OCI-M1 (cell line): Measurements from ENCODE around the gene TGFBR3.

Experiments
- DNase-seq: peaks from one replicate; lab custom pipeline; 2025; lab: John Stamatoyannopoulos, UW

The TGFBR3 gene

GRCh38 chr1:91711504-91712247 is 174.3 kb downstream of the TGFBR3 start:
- no peak for DNase-seq

DNA sequence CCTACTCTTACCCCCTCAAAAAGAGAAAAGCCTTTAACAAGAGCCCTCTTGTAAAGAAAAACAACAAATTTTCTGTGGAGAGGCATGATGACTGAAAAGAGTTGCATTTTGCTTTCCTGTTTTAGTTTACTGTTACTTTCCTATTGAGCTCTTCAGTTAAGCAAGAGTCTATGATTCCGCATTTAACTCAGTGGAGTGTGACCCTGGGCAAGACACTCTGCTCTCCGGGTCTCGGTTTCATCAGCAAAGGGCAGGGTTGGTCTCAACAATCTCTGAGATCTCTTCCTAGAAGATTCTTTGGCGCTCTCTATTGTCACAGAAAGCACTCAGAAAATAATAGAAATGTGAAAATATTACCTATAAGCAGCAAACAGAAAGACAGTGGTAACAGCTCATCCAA is 175.7 kb downstream of the TGFBR3 start:
- DNase-seq: no peak

DNA sequence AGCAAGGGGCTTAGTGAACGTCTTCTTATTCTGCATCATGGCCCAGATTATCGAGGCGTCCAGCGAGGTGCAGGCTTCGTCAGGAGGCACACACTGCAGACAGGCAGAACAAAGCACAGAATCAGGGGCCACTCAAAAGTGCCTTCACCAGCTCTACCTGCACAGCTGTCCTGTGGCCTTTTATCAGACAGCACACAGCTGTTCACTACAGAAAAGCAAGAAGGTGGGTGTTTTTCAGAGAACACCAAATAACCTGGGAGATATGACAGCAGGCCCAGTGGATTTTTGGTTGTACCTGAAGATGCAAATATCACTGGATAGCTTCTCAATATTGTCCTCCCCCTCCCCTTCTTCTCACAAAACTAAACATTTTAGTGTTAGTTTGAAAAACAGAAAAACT is 177.3 kb downstream of the TGFBR3 start:
- DNase-seq: no peak

DNA sequence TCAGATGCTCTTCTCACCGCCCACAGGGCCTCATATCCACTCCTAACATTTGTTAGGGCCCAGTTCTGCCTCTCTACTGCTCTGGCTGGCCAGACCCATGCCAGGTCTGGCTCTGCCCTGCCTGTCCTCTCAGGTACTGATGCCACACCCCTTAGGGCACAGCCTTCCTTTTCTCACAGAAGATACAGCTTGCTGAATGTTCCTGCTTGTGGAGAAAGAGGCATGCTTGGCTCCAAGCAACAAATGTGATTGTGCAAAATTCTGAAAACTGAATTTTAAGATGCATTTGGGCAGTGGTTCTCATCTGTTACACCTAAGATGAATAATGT is 178.1 kb downstream of the TGFBR3 start:
- DNase-seq: no peak

DNA sequence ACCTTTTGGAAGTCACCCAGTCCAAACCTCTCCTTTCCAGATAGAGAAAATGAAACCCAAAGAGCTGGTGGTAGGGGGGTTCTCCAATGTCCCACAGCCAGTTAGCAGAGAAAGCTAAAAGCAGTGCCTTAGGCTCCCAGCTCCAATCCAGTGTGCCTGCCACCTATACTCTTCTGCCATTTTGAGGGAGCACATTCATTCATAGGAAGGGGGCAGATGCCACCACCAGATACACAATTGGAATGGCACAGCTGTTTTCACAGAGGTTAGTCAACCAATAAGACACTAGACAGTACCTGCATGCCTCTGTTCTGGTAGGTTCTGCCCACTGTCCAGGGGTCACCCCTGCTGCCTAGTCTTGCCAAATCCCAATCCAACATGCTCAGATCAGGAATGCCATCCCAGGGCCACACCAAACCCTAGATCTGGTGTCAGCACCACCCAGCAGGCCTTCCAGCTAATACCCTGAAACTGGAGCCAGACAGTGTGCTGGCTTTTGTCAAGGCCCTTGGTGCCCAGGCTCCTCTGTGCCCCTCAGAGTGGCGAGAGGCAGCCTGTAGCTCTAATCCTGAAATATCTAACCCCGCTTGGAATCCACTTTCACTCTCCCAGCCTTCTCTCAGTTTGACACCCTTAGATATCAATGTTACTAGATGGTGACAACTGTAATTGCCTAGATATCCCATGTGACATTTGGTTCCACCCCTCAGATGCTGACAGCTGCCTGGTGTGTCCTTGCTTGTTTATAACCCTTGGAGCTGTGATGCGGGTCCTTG is 178.6 kb downstream of the TGFBR3 start:
- DNase-seq: peak; percentile 33

GRCh38 chr1:91706140-91706957 is 179.6 kb downstream of the TGFBR3 start:
- peak; percentile 86 for DNase-seq

DNA sequence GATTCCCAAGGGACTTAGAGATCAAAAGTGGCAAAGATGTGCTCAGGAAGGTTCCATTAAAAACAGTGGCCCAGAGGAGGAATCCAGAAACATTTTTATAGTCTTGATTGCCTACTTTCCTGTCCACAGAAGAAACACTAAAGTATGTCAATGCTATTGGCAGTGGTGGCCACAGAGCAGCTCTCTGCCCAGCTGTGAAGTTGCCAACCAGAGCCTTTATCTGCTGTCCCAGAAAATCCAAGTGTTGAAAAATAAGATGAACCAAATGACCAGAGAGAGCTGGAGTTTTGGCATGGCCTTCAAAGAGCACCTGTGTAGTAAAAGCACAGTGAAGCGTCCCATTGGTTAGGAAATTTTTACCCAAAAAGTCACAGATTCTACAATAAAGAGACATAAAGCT is 181.2 kb downstream of the TGFBR3 start:
- no peak for DNase-seq

DNA sequence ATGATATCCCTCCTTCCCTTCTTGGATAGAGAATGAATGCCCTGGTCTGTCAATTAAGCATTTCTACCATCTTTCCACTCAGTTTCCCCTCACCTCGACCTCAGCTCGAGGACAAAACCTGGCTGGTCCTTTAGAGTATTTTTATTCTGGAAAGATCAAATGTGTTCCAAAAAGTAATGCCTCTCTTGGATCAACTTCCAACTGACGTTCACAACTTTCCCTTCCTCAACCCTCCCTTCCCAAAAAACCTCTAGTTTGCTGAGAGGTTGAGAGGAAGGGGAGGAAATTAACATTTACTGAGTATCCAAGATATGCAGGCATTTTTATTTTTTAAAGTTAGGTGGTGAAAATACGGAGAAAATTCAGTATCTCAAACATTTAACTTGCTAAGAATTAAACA is 182.9 kb downstream of the TGFBR3 start:
- DNase-seq: no peak

DNA sequence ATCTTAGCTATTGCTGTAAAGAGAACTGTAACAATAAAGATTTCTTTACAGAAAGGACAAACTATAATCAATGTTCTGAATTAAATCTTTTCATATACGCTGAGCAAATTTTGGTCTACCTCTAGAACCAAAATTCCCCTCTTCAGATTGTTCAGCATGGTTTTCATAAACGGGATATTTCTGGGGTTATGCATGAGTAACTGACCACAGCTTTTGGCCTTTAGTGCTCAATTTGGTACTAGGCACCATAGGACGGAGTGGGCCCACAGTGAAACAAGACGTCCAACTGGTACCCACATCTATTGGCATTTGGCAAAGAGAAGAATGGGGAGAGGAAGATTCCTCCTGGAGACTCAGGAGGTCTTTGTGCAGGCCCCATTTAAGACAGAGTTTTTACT is 184.5 kb downstream of the TGFBR3 start:
- DNase-seq: no peak

GRCh38 chr1:91700771-91701471 is 185.0 kb downstream of the TGFBR3 start:
- no peak for DNase-seq

DNA sequence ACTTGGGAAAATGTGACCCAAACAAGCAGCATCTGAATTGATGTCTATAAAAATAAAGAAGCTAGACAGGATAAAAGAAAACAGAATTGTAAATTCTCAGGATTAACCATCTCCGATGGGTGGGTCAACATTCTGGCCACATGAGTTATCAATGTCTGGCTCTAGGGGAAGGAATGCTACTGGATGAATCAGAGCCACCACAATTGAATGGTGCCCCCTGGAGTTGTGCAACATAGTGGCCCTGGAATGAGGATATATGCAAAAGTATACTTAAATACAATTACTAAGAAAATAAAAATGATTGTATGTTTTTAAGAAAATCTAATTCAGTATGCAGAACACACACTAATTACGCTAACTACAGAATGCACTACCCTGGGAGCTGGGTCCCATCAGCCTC is 185.6 kb downstream of the TGFBR3 start:
- DNase-seq: no peak

GRCh38 chr1:91699339-91699974 is 186.5 kb downstream of the TGFBR3 start:
- no peak for DNase-seq

GRCh38 chr1:91697861-91698260 is 188.1 kb downstream of the TGFBR3 start:
- peak; percentile 81 for DNase-seq

DNA sequence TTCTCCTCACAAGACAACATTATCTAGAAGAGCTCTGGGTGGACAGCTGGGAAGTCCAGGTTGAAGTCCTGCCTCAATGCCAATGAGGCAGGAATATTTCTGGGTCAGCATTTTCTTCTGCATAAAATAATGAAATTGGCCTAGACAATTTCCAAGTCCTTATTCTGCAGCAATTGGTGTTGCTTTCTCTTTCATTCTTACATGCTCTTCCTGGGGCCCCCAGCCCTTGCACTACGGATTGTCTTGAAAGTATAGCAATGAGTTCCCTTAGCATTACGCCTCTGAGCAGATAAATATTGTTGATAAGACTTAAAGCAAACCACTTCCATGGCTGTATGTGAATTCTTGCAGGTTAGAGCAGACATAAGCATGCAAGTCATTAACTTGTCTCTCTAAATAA is 188.5 kb downstream of the TGFBR3 start:
- peak; percentile 91 for DNase-seq

GRCh38 chr1:91696321-91696720 is 189.6 kb downstream of the TGFBR3 start:
- no peak for DNase-seq

GRCh38 chr1:91693557-91693956 is 192.4 kb downstream of the TGFBR3 start:
- no peak for DNase-seq

DNA sequence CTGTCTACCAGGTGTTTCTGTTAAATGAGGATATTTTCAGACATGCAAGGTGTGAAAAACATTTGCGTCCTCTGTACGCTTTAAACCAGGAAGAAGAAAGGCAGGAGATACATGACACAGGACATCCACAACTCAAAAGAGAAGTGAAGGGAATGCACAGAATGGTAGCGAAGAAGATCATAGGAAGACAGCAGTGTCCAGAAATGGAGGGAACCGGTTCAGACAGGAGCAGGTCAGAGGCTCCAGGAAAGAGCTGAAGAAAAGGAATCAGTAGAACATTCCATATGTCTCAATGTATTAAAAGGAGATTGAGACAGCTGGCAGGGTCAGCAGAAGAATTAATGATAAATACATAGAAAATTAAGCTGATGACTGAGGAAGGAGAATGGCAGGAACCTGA is 194.4 kb downstream of the TGFBR3 start:
- no peak for DNase-seq

- no peak for DNase-seq
Observed at GRCh38 chr1:91689641-91690481, 196.1 kb downstream of the TGFBR3 start.

GRCh38 chr1:91687452-91687851 is 198.5 kb downstream of the TGFBR3 start:
- no peak for DNase-seq

DNA sequence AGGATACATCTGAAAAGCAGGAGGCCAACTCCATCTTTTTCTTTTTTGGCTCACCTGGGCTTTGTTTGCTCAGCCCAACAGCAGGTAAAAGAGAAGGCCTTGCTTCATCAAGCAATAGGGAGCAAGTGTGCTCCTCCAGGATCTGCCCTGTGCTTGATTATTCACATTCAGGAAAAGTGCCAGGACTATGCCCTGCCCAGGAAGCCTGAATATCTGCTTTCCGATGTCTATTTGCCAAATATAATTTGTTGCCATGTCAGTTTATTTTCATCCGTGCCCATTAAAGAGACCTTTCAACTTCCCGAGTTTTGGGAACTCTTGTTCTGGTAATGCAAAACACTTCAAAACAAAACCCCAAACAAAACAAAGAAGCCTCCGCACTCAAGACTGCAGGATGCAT is 200.0 kb downstream of the TGFBR3 start:
- no peak for DNase-seq
